ENCODE measurements around the gene DAGLB. TPM values are rescaled to one million over a fixed set of nuclear protein-coding genes. Genes with fewer than 3 reads are reported as not detected.

The DAGLB gene
- total and polyA plus RNA-seq, 10 of the 15 experiments (the other 5 are each of a cell fraction or from before 2014, with no cell fraction given) = 1.2 to 13.3 (median 10.1) TPM

- TF ChIP-seq YY1 (IDR thresholded peaks at IDR 0.05; ENCODE audit: low read depth, low read length) (no peak), ASH2L (IDR thresholded peaks at IDR 0.05; ENCODE audit: borderline replicate concordance, low read depth) (no peak), JUNB (IDR thresholded peaks at IDR 0.05) (no peak)
- Histone ChIP-seq H4K20me1 (ENCODE audit: control insufficient read depth, insufficient read depth) (no peaks in the 10 kb centered on the region), H3K9me3 (replicated peaks; ENCODE audit: control insufficient read depth, insufficient read depth, low read length) (no peaks in the 10 kb centered on the region), H3K36me3 (ENCODE audit: control insufficient read depth in 2 of 2, insufficient read depth in 2 of 2, low read length in 1 of 2) (peaks cover 0 to 8% of the 10 kb centered on the region in 2 experiments), H3K4me2 (ENCODE audit: control insufficient read depth, insufficient read depth) (no peak overlapping the region), H3K27ac (ENCODE audit: control insufficient read depth, insufficient read depth) (no peak overlapping the region), H3K27me3 (replicated peaks in 1 of 2; ENCODE audit: control insufficient read depth in 2 of 2, insufficient read depth in 2 of 2, low read length in 1 of 2) (no peaks in the 10 kb centered on the region), H3K4me3 (no peak overlapping the region), H2AFZ (ENCODE audit: control insufficient read depth, low read depth, low read length) (no peak overlapping the region), H3K4me1 (ENCODE audit: control insufficient read depth, insufficient read depth, low read length) (no peaks in the 10 kb centered on the region), H3K9ac (ENCODE audit: control insufficient read depth, insufficient read depth, low read length) (no peak overlapping the region), H3K79me2 (ENCODE audit: control insufficient read depth, insufficient read depth, low read length) (no peaks in the 10 kb centered on the region)
- ChIA-PET RAD21 (ENCODE audit: unreplicated experiment) (no interaction called here), CTCF (no interaction called here), SMC1A (ENCODE audit: uncharacterized antibody, unreplicated experiment) (interaction anchor here (1.4 kb wide), 1 partner anchor 18 kb away, joined by 3 read pairs; no protein-coding TSS in a partner anchor), POLR2A (no interaction called here)
- BruUV-seq (replicated peaks) = no TSS peak
- no peak for DNase-seq (ENCODE audit: low read depth, low spot score)
- intact Hi-C loops (cut with micrococcal nuclease; ENCODE audit: unreplicated experiment) = no loop called here
- ATAC-seq = no peak
- no peak for FAIRE-seq
- in situ Hi-C loops (cut with MboI) = no loop called here
- WGBS (ENCODE audit: insufficient coverage, insufficient replicate concordance, low lambda C conversion rate, missing lambda C conversion rate) = 97% methylated on average over 23 of the region's 23 CpGs
Measured at GRCh38 chr7:6416516-6417145, 31.1 kb downstream of the DAGLB start.

DNA sequence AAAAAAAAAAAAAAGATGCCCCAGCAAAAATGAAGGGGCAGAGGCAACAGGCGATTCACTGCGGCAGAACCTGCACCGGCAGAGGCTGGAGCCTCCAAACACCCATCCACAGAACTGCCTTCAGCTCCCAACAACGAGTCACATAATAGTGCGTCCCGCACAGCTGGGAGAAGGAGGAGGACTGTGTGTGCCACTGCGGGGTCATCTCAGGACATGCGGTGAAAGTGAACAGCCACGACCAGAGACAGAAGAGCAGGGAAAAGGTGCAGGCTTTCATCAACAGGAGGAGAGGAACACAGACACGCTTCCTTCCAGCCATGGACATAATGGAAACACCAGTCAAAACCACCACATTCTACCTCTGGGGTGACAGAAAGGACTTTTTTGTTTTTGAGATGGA is 34.1 kb downstream of the DAGLB start:
- in situ Hi-C loops (cut with MboI) (no loop called here), intact Hi-C loops (cut with micrococcal nuclease; ENCODE audit: unreplicated experiment) (no loop called here)
- BruUV-seq (replicated peaks) = no TSS peak
- no peak overlapping the region for H3K4me3 ChIP-seq
- FAIRE-seq = no peak
- no peak for DNase-seq (ENCODE audit: low read depth, low spot score)
- no peak for ATAC-seq
- H4K20me1 ChIP-seq (ENCODE audit: control insufficient read depth, insufficient read depth) = no peaks in the 10 kb centered on the region
- H3K4me2 ChIP-seq (ENCODE audit: control insufficient read depth, insufficient read depth) = no peak overlapping the region
- H3K79me2 ChIP-seq (ENCODE audit: control insufficient read depth, insufficient read depth, low read length) = no peaks in the 10 kb centered on the region
- no peaks in the 10 kb centered on the region for H3K9me3 ChIP-seq (replicated peaks; ENCODE audit: control insufficient read depth, insufficient read depth, low read length)
- H3K4me1 ChIP-seq (ENCODE audit: control insufficient read depth, insufficient read depth, low read length) = no peaks in the 10 kb centered on the region
- RAD21 ChIA-PET (ENCODE audit: unreplicated experiment) = interaction anchor here (0.7 kb wide), 1 partner anchor 151 kb away, joined by 3 read pairs; no protein-coding TSS in a partner anchor
- H2AFZ ChIP-seq (ENCODE audit: control insufficient read depth, low read depth, low read length) = no peak overlapping the region
- no peaks in the 10 kb centered on the region for H3K27me3 ChIP-seq (replicated peaks in 1 of 2; ENCODE audit: control insufficient read depth in 2 of 2, insufficient read depth in 2 of 2, low read length in 1 of 2)
- H3K36me3 ChIP-seq (ENCODE audit: control insufficient read depth in 2 of 2, insufficient read depth in 2 of 2, low read length in 1 of 2) = peaks cover 0 to 15% of the 10 kb centered on the region in 2 experiments
- SMC1A ChIA-PET (ENCODE audit: uncharacterized antibody, unreplicated experiment) = no interaction called here
- H3K9ac ChIP-seq (ENCODE audit: control insufficient read depth, insufficient read depth, low read length) = no peak overlapping the region
- POLR2A ChIA-PET = no interaction called here
- H3K27ac ChIP-seq (ENCODE audit: control insufficient read depth, insufficient read depth) = no peak overlapping the region
- 99% methylated on average over 10 of the region's 10 CpGs for WGBS (ENCODE audit: insufficient coverage, insufficient replicate concordance, low lambda C conversion rate, missing lambda C conversion rate)
- CTCF ChIA-PET = no interaction called here
- no peak for TF ChIP-seq SMARCA5 (IDR thresholded peaks at IDR 0.05)
- TF ChIP-seq ESRRA (IDR thresholded peaks at IDR 0.05; ENCODE audit: low read length) = no peak
- no peak for TF ChIP-seq SUZ12 (IDR thresholded peaks at IDR 0.05; ENCODE audit: unreplicated experiment)
- no peak for TF ChIP-seq SREBF1 (IDR thresholded peaks at IDR 0.05; ENCODE audit: low read length)
- no peak for TF ChIP-seq BMI1 (IDR thresholded peaks at IDR 0.05; ENCODE audit: borderline replicate concordance)
- TF ChIP-seq NFYA (IDR thresholded peaks at IDR 0.05; ENCODE audit: borderline replicate concordance, low read depth, low read length) = no peak
- no peak for TF ChIP-seq MEF2A (IDR thresholded peaks at IDR 0.05; ENCODE audit: insufficient read depth, low read depth, low read length)
- no peak for TF ChIP-seq BACH1 (IDR thresholded peaks at IDR 0.05; ENCODE audit: borderline replicate concordance)
- TF ChIP-seq IKZF2 (IDR thresholded peaks at IDR 0.05) = no peak
- TF ChIP-seq, protein P1, sequence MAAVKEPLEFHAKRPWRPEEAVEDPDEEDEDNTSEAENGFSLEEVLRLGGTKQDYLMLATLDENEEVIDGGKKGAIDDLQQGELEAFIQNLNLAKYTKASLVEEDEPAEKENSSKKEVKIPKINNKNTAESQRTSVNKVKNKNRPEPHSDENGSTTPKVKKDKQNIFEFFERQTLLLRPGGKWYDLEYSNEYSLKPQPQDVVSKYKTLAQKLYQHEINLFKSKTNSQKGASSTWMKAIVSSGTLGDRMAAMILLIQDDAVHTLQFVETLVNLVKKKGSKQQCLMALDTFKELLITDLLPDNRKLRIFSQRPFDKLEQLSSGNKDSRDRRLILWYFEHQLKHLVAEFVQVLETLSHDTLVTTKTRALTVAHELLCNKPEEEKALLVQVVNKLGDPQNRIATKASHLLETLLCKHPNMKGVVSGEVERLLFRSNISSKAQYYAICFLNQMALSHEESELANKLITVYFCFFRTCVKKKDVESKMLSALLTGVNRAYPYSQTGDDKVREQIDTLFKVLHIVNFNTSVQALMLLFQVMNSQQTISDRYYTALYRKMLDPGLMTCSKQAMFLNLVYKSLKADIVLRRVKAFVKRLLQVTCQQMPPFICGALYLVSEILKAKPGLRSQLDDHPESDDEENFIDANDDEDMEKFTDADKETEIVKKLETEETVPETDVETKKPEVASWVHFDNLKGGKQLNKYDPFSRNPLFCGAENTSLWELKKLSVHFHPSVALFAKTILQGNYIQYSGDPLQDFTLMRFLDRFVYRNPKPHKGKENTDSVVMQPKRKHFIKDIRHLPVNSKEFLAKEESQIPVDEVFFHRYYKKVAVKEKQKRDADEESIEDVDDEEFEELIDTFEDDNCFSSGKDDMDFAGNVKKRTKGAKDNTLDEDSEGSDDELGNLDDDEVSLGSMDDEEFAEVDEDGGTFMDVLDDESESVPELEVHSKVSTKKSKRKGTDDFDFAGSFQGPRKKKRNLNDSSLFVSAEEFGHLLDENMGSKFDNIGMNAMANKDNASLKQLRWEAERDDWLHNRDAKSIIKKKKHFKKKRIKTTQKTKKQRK (IDR thresholded peaks at IDR 0.05; ENCODE audit: low read depth, low read length) = no peak
- TF ChIP-seq MLLT1 (IDR thresholded peaks at IDR 0.05) = no peak
